ENCODE results near the gene ANO4.
"Not testable (repeated sequence)": the region's sequence is repeated elsewhere in the genome, so short reads cannot be mapped to it uniquely, and the experiment has no call there.

ANO4 gene

DNA sequence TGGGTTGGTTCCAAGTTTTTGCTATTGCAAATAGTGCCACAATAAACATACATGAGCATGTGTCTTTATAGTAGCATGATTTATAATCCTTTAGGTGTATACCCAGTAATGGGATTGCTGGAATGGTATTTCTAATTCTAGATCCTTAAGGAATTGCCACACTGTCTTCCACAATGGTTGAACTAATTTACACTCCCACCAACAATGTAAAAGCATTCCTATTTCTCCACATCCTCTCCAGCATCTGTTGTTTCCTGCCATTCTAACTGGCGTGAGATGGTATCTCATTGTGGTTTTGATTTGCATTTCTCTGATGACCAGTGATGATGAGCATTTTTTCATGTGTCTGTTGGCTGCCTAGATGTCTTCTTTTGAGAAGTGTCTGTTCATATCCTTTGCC is 139.0 kb downstream of the ANO4 start:
- H3K27ac Mint-ChIP-seq; H3K4me3 Mint-ChIP-seq; H3K27me3 Mint-ChIP-seq; H3K4me1 Mint-ChIP-seq (ENCODE audit: low read depth); H3K9me3 Mint-ChIP-seq; H3K36me3 Mint-ChIP-seq (ENCODE audit: low read depth): not testable (repeated sequence)

DNA sequence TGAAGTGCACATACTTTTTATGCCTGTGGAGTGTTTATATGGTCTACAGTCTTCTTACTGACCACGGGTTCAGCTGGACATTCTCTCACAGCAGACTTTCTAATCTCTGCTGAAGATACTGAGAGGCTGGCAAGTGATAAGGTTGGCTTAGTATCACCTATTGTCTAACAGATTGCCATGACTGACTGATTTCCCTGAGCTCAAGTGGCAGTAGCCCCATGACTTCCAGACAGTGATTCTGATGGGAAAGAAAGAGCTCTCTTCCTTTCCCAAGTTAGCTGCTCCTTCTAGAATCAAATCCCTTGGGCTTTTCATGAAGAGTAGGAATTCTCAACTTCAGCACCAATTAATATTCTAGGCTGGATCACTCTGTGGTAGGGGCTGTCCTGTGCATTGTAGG is 141.4 kb downstream of the ANO4 start:
- H3K36me3 Mint-ChIP-seq (ENCODE audit: low read depth) = no peaks in the 10 kb centered on the region
- H3K9me3 Mint-ChIP-seq = no peaks in the 10 kb centered on the region
- H3K4me1 Mint-ChIP-seq (ENCODE audit: low read depth) = no peaks in the 10 kb centered on the region
- H3K4me3 Mint-ChIP-seq = no peak overlapping the region
- no peak overlapping the region for H3K27ac Mint-ChIP-seq
- no peaks in the 10 kb centered on the region for H3K27me3 Mint-ChIP-seq

DNA sequence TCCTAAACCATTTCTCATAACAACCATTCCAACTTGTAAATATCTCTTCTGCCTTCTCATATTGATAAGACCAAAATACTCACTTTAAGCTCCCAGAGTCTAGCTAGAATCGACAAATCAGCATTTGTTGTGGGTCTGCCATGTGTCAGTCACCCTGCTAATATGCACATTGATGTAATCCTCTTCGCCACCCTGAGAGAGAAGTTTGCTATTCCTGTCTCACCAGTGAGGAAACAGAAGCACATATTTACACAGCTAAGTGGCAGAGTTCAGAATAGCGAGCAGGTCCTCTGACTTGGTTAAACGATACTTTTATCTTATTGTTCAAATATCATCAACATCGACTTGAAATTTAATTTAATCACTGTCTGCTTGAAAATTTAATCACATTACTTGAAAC is 142.1 kb downstream of the ANO4 start:
- H3K27ac Mint-ChIP-seq = no peak overlapping the region
- no peaks in the 10 kb centered on the region for H3K9me3 Mint-ChIP-seq
- no peaks in the 10 kb centered on the region for H3K27me3 Mint-ChIP-seq
- H3K36me3 Mint-ChIP-seq (ENCODE audit: low read depth) = no peaks in the 10 kb centered on the region
- H3K4me3 Mint-ChIP-seq = no peak overlapping the region
- no peaks in the 10 kb centered on the region for H3K4me1 Mint-ChIP-seq (ENCODE audit: low read depth)

DNA sequence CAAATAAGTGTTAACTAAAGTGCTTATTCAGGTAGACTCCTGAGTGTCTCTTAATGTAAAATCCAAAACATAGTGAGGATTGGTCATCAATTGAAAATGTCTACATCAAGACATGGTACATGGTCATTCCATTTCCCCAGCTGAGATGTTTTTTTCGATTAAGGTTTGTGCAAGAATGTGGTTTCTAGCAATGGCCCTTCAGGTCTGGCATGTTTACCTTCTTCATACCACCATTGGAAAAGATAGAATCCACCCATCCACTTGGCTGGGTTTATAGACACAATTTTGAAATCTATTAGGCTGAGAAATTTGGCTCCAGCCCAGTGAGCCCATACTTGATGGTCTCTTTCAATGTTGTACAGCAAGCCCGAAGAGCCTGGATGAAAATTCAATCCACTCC is 145.9 kb downstream of the ANO4 start:
- no peaks in the 10 kb centered on the region for H3K4me1 Mint-ChIP-seq (ENCODE audit: low read depth)
- no peak overlapping the region for H3K27ac Mint-ChIP-seq
- H3K4me3 Mint-ChIP-seq = no peak overlapping the region
- H3K27me3 Mint-ChIP-seq = no peaks in the 10 kb centered on the region
- H3K36me3 Mint-ChIP-seq (ENCODE audit: low read depth) = no peaks in the 10 kb centered on the region
- peaks cover 4% of the 10 kb centered on the region for H3K9me3 Mint-ChIP-seq

DNA sequence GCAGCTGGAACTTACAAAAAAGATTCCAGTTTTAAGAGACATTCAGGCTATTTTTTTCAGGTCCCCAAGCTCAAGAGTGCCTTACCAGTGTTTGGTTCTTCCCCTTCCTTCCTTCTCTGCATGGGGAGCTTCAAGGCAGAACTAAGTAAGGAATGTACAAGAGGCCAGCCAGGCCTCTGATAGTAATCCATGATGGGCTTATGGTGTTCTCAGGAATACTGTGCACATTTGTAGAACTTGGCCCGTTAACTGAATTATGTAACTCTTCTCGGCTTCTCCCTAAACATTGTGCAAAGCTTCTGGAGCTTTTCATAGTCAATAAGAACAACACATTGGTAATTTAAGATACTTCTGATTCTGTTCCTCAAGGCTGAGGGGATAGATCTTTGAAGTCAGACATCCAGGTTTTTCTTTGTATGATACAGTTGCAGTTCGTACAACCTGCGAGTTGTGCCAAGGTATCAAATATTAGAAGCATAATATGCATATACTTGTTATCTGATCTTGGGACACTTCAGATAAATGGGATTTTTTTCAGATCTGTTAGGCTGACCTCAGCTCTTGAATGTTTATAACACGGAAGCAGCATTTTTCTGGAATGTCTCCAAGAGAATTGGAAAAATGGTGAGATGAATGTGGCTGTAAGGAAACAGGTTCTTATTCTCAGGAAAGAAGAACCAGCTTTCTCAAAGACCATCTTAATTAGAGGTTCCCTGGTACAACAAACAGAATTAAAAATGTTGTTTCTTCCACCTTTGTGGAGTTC is 148.6 kb downstream of the ANO4 start:
- no peaks in the 10 kb centered on the region for H3K36me3 Mint-ChIP-seq (ENCODE audit: low read depth)
- H3K27me3 Mint-ChIP-seq = no peaks in the 10 kb centered on the region
- peaks cover 4% of the 10 kb centered on the region for H3K9me3 Mint-ChIP-seq
- no peak overlapping the region for H3K4me3 Mint-ChIP-seq
- H3K4me1 Mint-ChIP-seq (ENCODE audit: low read depth) = no peaks in the 10 kb centered on the region
- no peak overlapping the region for H3K27ac Mint-ChIP-seq

DNA sequence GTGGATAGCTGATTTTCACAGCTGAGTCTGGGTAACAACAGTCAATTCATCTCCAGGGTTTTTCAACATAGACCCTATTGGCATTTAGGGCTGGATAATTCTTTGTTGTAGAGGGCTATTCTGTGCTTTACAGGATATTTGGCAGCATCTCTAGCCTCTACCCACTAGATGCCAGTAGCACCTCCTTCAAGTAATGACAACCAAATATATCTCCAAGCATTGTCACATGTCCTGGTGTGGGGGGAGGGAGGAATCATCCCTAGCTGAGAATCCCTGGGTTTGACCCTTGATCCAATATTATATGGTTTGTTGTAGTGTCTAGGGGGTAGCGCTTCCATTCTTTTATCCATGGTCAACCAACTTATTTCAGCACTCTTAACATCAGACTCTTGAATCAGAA is 157.2 kb downstream of the ANO4 start:
- Mint-ChIP-seq H3K4me1 (ENCODE audit: low read depth) (no peaks in the 10 kb centered on the region), H3K9me3 (no peaks in the 10 kb centered on the region), H3K27me3 (no peaks in the 10 kb centered on the region), H3K36me3 (ENCODE audit: low read depth) (no peaks in the 10 kb centered on the region), H3K27ac (no peak overlapping the region), H3K4me3 (no peak overlapping the region)

DNA sequence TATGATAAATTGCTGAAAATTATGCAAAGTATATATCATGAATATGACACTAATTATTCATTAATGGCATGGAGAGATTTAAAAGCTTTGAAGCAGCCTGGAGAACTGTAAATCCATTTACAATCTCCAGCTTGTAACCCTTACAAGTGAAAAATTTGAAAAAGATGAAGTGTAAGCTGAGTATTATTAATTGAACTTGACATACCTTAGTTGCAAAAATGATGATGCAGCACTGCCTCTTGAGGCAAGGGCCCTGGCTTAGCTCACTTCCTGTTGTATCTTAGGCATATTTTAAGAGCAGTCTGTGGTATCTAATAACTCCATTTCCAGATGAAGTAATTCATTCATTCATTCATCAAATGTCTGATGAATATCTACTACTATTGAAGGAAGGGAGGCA is 158.6 kb downstream of the ANO4 start:
- Mint-ChIP-seq H3K27me3 (no peaks in the 10 kb centered on the region), H3K4me3 (no peak overlapping the region), H3K9me3 (no peaks in the 10 kb centered on the region), H3K36me3 (ENCODE audit: low read depth) (no peaks in the 10 kb centered on the region), H3K27ac (no peak overlapping the region), H3K4me1 (ENCODE audit: low read depth) (no peaks in the 10 kb centered on the region)

DNA sequence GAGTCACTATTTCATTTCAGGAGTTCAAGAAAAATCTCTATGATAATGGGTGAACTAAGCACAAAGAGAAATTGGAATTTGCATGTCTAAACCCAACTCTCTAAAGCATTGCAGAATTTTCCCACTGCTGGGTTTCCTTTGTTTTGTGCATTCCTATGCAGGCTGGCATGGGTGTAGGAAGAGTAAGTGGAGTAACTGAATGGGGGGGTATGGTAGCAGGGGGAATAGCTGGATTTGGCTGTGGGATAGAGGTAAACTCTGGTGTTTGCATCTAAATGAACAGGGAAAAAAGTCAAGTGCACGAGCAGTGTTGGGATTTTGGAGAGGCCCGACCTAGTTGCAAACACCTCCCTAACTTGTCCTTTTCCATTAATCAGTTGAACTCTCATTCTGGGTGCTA is 159.1 kb downstream of the ANO4 start:
- Mint-ChIP-seq H3K36me3 (ENCODE audit: low read depth) (no peaks in the 10 kb centered on the region), H3K4me1 (ENCODE audit: low read depth) (no peaks in the 10 kb centered on the region), H3K9me3 (no peaks in the 10 kb centered on the region), H3K4me3 (no peak overlapping the region), H3K27ac (no peak overlapping the region), H3K27me3 (no peaks in the 10 kb centered on the region)

DNA sequence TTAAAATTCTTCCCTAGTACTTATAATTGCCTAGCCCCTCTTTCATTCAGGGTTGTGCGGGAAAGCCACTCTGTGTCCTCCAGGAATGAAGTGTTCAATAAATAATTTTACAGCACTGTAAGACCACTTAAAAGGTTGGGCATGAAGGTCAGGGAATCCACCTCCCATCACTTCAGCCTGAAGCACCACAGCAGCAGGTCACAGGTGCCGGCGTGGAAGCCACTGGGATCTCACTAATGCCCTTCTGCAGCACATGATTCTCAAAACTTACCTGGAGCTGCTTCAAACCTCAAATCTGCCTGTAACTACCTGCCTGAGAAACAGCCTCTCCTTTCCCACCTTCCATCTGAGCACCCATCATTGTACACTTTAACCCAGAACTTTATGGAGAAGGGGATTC is 159.5 kb downstream of the ANO4 start:
- no peak overlapping the region for H3K27ac Mint-ChIP-seq
- H3K27me3 Mint-ChIP-seq = peaks cover under 1% of the 10 kb centered on the region
- no peak overlapping the region for H3K4me3 Mint-ChIP-seq

DNA sequence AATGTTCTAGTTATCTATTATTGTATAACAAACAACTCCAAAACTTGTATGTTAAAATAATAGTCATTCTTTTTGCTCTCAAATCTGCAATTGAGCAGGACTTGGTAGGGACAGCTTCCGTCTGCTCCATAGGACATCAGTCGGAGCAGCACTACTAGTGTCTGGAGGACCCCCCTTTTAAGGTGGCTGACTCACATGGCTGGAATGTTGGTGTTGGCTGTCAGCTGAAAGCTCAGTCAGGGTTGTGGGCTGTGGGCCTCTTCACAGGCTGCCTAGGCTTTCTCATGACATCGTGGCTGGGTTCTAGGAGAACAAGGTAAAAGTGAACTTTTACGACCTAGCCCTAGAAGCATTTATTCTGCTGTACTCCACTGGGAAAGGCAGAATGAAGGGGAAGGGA is 160.6 kb downstream of the ANO4 start:
- Mint-ChIP-seq H3K9me3 (no peaks in the 10 kb centered on the region), H3K36me3 (ENCODE audit: low read depth) (no peaks in the 10 kb centered on the region), H3K4me1 (ENCODE audit: low read depth) (no peaks in the 10 kb centered on the region), H3K4me3 (no peak overlapping the region), H3K27ac (no peak overlapping the region), H3K27me3 (peaks cover 8% of the 10 kb centered on the region)

More for the DNA sequence above, 159.5 kb downstream of the ANO4 start:
- Mint-ChIP-seq H3K36me3 (ENCODE audit: low read depth) (no peaks in the 10 kb centered on the region), H3K4me1 (ENCODE audit: low read depth) (no peaks in the 10 kb centered on the region), H3K9me3 (no peaks in the 10 kb centered on the region)

DNA sequence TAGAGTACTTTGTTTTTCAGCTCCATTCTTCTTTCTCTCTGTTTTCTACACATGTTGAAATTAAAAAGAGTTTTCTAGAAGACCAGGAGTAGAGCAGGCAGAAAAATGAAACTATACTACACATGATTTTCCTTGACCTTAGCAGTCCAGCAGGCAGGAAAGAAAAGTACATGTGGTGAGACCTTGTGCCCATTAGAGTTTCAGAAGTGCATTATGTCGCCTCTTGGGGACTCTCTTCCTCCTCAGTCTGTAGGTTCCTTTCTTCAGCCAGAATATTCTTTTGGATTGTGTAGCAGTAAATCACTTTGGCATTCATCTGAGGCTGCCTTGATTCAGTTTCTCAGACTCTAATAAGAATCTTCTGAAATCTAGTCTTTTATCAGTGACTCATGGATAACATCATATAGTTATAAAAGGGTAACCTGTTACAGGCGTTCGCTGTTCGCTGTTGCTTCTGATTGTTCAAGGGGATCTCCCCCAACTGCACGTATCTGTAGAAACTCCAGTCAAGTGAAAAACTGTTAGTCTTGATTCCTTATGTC is 161.8 kb downstream of the ANO4 start:
- Mint-ChIP-seq H3K4me1 (ENCODE audit: low read depth) (no peaks in the 10 kb centered on the region), H3K4me3 (no peak overlapping the region), H3K36me3 (ENCODE audit: low read depth) (no peaks in the 10 kb centered on the region), H3K27ac (no peak overlapping the region), H3K27me3 (peaks cover 8% of the 10 kb centered on the region), H3K9me3 (no peaks in the 10 kb centered on the region)

DNA sequence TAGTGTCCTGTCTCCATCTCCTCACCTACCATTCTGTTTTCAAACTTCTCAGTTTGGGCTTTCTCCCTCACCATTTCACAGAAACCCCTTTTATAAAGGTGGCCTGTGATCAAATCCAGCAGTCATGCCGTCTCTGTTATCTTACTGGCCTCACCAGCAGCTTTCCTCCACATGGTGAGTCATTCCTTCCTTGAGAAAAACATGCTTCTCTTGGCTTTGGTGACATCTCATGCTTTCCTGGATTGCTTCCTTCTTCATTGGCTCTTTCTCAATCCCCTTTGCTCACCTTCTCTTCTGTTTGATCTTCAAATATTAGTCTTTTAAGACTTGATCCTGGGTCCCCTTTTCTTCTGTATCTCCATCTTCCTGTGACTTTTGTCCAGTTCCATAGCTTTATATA is 164.9 kb downstream of the ANO4 start:
- no peak overlapping the region for H3K4me3 Mint-ChIP-seq
- peaks cover 5% of the 10 kb centered on the region for H3K9me3 Mint-ChIP-seq
- no peaks in the 10 kb centered on the region for H3K36me3 Mint-ChIP-seq (ENCODE audit: low read depth)
- no peaks in the 10 kb centered on the region for H3K4me1 Mint-ChIP-seq (ENCODE audit: low read depth)
- H3K27ac Mint-ChIP-seq = no peak overlapping the region
- peaks cover 8% of the 10 kb centered on the region for H3K27me3 Mint-ChIP-seq

DNA sequence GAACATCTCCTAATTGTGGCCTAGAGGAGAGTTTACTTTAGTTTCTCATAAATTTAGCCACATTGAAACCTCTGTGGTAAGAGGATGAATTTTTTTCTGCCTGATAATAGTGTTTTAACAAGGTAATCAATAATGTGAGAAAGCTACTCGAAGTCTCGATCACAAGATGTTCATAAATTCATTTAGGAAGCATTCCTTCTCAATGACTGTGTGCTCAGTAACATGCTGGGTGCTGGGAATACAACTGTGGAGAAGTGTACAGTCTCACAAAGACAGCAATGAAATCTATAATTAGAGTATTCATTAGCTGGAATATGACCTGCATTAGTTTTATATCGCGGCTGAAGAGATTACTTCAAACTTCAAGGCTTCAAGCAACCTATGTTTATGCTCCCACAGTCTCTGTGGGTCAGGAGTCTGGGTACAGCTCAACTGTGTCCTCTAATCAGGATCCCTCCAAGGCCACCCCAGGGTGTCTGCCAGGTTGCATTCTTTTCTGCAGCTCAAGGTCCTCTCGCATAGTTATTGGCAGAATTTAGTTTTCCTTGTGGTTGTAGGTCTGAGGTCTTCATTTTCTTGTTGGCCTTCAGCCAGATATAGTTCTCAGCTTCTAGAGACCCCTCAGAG is 167.6 kb downstream of the ANO4 start:
- Mint-ChIP-seq H3K27me3 (peaks cover 8% of the 10 kb centered on the region), H3K27ac (no peak overlapping the region), H3K4me3 (no peak overlapping the region), H3K4me1 (ENCODE audit: low read depth) (no peaks in the 10 kb centered on the region), H3K9me3 (peaks cover 5% of the 10 kb centered on the region), H3K36me3 (ENCODE audit: low read depth) (no peaks in the 10 kb centered on the region)

DNA sequence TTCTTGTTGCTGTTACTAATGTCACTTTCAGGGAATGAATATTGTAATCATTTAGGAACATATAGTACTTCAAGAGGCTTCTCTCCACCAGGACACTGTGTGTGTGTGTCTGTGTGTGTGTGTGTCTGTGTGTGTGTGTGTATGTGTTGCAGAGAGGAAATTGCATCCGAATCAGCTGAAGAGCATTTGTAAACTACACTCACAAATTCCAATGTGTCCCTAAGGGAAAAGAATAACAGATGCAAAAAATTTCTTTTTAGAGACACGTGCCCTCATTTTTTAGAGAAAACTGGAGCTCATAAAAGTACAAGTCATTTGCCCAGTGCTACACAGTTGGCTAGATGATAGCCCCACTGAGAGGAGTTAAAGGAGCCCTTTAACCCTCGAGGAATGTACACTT is 168.8 kb downstream of the ANO4 start:
- Mint-ChIP-seq H3K36me3 (ENCODE audit: low read depth) (no peaks in the 10 kb centered on the region), H3K4me1 (ENCODE audit: low read depth) (no peaks in the 10 kb centered on the region), H3K27me3 (peaks cover 8% of the 10 kb centered on the region), H3K4me3 (no peak overlapping the region), H3K27ac (no peak overlapping the region), H3K9me3 (peaks cover 5% of the 10 kb centered on the region)

DNA sequence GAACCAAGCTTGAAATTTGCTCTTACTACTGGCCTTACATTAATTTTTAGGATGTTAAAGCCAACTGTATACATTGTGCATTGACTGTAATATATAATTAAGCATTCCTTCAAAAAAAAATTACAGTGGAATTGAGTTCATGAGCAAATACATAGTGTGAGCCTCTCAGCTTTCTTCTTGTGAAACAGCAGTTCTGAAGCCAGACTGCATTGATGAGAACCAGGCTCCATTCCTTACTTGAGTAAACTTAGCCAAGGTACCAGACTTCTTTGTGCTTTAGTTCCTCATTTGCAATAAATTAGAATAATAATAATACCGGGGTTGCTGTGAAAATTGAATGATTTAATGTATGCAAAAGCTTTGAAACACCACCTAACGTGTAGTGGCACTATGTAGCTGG is 169.5 kb downstream of the ANO4 start:
- H3K27me3 Mint-ChIP-seq = peaks cover 8% of the 10 kb centered on the region
- H3K4me3 Mint-ChIP-seq = no peak overlapping the region
- H3K36me3 Mint-ChIP-seq (ENCODE audit: low read depth) = no peaks in the 10 kb centered on the region
- H3K4me1 Mint-ChIP-seq (ENCODE audit: low read depth) = no peaks in the 10 kb centered on the region
- H3K9me3 Mint-ChIP-seq = peaks cover 5% of the 10 kb centered on the region
- no peak overlapping the region for H3K27ac Mint-ChIP-seq

DNA sequence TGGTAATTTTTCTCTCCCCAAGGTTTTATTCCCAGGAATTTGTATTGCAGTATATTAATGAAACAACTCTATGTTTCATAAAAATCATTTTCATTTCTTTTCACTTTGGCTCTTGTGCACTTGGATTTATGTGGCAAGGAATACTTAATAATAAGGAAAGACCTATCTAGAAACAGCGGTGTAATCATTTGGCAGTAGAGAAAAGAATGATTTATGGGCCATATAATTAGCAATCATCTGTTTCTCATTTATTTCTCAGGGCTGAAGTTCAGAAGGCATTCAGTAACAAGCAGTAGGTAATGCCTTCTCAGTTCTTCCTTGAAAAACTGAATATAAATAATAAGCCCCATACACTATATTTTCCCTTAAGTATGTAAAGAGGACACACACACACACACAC is 172.6 kb downstream of the ANO4 start:
- Mint-ChIP-seq H3K4me1 (ENCODE audit: low read depth) (no peaks in the 10 kb centered on the region), H3K4me3 (no peak overlapping the region), H3K27ac (no peak overlapping the region), H3K36me3 (ENCODE audit: low read depth) (no peaks in the 10 kb centered on the region), H3K27me3 (no peaks in the 10 kb centered on the region), H3K9me3 (peaks cover 5% of the 10 kb centered on the region)

Data from stimulated activated naive CD8-positive, alpha-beta T cell treated with anti-CD3 and anti-CD28 coated beads, Interleukin-15, Interleukin-2, amounts not matched to agents 100 ng/mL and 50 ng/mL, for 24 hours (primary cell).